Activated CD4-positive, alpha-beta T cell treated with anti-CD3 and anti-CD28 coated beads, Interleukin-2, amount 50 U/mL, for 4 hours (primary cell): ENCODE data around the gene KIAA0930.
"Not testable (repeated sequence)": the region's sequence is repeated elsewhere in the genome, so short reads cannot be mapped to it uniquely, and the experiment has no call there.

ENCODE experiments used
- DNase-seq, 2 experiments: peaks; one replicate each; pipeline ENCODE4 v3.0.0-alpha.2; 2020

The KIAA0930 gene

DNA sequence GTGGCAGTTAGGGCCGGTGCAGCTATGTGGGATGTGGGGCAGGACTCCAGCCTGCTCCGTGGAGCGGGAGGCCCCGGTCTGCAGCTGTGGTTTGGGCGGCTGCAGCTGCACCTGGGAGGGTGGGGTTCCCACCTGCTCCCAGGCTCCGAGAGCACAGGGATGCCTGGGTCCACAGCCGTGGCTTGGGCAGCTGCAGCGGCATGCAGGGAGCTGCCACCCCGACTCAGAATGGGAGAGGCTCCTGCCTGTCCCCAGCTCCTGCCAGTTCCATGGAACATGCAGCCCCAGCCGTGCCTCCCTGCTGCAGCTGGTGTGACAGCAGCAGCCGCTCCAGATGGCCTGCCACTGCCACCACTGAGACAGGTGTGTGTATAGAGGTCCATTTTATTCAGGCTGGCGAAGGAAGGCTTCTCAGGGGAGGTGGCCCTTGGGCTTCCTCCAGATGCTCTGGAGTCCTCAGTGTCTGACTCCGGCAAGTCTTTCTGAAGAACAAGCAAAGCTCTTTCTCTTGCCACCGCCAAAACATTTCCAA, 22.3 kb upstream of the KIAA0930 start:
- no peak for DNase-seq

- DNase-seq, result no peak
These were observed 21.7 kb upstream of the KIAA0930 start for GRCh38 chr22:45262195-45262930.

DNA sequence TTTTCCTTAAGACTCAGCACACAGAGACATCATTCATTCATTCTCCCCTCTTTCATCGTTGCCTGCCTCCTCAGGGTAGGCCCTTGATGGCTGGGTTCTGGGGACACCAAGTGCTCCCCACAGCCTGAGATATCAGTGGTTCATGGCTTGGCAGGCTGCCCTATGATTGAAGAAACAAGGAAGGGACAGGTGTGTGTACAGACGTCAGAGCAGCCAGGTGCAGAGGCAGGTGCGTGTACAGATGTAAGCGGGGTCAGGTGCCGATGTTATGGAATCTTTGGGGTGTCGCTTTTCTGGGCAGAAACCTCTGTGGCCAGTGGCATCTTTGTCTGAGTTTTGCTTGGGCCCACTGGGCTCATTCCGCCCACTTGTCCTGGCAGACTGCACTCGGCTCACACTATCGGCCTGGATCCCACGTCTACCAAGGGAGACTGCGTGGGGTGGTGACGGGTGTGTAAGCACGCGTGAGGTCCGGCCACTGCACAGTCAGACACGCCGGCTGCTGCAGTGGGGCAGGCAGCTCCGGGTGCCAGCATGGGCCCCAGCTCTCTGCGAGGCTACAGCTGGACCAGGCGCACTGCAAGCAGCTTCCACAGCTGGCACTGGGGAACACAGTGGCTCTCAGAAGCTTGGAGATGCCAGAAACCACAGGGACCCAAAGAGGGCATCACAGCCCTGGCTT, 20.9 kb upstream of the KIAA0930 start:
- DNase-seq, result no peak

DNA sequence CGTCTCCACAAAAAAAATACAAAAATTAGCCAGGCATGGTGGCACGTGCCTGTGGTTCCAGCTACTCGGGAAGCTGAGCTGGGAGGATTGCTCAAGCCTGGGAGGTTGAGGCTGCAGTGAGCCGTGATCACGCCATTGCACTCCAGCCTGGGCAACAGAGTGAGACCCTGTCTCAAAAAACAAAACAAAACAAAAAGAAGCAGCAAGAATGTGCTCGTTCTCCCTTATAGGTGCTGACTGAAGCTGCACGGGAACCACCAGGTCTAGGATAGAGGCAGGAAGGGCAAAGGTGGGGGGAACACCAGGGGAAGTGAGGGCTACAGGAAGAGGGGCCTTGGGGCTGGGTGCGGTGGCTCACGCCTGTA, 19.7 kb upstream of the KIAA0930 start:
- not testable (repeated sequence) for DNase-seq

DNA sequence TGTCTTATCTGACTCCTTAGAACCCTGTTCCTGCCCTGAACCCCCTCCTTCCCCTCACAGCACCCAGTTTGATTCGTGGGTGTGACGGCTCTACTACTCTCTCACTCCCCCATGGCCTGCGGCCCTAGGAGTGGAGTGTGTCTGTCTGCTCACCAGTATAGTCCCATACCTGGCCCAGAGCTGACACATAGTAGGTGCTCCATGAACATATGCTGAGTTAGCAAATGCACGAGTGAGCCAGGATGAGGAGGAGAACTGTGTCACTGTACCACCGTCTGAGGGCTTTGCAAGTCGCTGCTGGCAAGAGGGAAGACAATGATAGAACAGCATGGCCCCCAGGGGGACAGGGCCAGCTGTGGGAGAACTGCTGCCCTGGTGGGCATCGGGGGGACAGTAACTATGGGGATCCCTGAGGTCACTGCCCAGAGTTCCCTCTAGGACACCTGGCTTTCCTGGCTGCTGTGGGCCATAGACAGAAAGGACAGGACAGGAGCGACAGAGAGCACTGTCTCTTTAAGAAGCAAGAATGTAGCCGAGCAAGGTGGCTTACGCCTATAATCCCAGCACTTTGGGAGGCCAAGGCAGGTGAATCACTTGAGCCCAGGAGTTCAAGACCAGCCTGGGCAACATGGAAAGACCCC, 19.2 kb upstream of the KIAA0930 start:
- DNase-seq, result no peak

DNA sequence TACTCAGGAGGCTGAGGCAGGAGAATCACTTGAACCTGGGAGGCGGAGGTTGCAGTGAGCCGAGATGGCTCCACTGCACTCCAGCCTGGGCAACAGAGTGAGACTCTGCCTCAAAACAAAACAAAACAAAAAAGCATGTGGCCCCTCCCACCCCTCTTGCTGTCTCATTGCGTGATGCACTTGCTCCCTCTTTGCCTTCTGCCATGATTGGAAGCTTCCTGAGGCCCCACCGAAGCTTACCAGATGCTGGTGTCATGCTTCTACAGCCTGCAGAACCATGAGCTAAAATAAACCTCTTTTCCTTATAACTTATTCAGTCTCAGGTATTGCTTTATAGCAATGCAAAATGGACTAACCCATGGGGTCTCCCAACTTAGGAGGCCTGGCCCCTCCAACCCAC, 17.2 kb upstream of the KIAA0930 start:
- not testable (repeated sequence) for DNase-seq

GRCh38 chr22:45254789-45255278, 14.1 kb upstream of the KIAA0930 start:
- no peak for DNase-seq

- DNase-seq, result no peak
These were observed 13.7 kb upstream of the KIAA0930 start for GRCh38 chr22:45254388-45254787.

DNA sequence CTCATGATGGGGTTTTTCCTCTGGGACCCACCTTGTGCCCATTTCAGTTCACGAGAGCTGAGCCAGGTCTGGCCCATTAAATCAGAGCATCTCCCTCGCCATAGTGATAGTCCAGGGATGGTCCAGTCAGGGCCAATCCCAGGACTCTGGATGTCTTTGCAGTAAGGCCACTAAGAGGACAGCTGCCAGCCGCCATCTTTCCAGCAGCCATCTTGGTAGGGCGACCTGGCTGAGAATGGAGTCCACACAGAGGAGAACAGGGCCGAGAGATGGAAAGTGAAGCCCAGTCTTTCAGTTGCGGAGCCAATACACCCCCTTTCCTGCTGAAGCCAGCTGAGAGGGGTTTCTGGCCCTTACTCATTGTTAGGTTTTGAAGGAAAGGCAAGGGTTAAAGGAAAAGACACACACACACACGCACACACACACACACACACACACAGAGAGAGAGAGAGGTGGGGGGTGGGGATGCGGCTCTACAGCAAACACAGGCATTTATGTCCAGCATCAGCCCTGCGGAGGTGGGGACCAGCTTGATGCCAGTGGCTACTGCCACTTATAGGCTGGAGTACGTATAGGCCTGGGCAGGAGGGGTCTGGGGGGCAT, 12.4 kb upstream of the KIAA0930 start:
- no peak for DNase-seq

DNA sequence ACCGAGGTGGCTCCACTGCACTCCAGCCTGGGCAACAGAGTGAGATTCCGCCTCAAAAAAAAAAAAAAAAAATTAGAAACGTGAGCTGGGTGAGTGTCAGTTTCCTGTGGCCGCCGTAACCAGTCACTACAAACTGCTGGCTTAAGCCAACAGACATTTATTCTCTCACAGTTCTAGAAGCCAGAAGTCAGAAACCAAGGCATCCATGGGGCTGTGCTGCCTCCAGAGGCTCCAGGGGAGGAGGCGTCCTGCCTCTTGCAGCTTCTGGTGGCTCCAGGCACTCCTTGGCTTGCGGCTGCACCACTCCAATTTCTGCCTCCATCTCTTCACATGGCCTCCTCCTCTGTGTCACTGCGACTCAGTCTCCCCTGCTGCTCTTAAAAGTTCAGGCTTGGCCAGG, 11.1 kb upstream of the KIAA0930 start:
- no peak for DNase-seq

GRCh38 chr22:45248832-45249561, 8.3 kb upstream of the KIAA0930 start:
- no peak for DNase-seq

DNA sequence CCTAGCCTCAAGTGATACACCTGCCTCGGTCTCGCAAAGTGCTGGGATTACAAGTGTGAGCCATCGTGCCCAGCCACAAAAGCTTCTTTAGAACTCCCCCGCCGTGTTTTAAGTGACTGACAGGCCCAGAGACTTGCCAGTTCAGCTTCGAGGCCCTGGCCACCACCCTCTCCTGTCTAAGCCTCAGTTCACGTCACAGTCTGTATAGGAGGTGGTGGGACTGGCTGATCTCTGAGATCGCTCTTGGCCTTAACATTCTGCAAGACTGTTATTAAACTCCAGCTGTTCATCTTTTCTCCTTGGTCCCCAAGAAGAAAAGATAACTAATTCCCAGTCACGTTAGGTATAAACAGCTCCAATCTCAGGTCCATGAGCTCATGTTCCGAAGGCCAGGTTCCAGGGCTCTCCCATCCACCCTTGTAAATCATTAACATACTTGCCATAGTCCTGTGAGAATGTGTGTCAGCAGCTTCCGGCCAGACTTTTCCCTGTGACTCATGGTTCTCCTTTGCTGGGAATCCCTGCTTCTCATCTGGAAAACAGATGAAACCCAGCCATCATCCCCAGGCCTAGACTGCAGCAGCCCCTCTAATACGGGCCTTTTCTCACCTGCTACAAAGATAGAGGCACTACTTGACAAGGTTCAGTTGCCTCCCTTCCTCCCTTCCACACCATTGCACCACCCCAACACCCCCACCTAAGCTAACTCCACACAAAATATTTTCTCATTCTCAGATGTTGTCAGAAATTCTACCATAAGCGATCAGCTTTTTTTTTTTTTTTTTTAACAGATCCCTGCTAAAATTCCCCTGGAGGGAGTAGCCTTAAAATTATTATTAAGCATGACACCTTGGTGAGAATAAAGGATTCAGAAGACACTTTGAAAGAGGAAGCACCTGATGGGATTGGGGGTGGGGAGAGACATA, 5.6 kb upstream of the KIAA0930 start:
- no peak for DNase-seq

DNA sequence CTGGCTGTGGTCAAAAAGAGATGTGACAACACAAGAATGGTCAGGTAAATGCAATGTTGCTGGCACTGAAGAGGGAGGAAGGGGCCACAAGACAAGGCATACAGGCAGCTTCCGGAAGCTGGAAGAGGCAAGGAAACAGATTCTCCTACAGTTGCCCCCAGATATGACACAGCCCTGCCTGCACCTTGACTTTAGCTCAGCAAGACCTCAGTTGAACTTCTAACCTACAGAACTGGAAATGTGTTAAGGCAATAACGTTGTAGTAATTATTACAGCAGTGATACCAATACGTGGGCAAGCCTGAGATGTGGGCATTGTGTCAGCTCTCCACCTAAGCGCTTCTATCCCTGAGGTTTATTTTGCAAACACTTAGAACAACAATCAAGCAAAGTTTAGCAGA, 4.2 kb upstream of the KIAA0930 start:
- DNase-seq, result no peak

GRCh38 chr22:45242778-45243191, 2.1 kb upstream of the KIAA0930 start:
- no peak for DNase-seq

DNA sequence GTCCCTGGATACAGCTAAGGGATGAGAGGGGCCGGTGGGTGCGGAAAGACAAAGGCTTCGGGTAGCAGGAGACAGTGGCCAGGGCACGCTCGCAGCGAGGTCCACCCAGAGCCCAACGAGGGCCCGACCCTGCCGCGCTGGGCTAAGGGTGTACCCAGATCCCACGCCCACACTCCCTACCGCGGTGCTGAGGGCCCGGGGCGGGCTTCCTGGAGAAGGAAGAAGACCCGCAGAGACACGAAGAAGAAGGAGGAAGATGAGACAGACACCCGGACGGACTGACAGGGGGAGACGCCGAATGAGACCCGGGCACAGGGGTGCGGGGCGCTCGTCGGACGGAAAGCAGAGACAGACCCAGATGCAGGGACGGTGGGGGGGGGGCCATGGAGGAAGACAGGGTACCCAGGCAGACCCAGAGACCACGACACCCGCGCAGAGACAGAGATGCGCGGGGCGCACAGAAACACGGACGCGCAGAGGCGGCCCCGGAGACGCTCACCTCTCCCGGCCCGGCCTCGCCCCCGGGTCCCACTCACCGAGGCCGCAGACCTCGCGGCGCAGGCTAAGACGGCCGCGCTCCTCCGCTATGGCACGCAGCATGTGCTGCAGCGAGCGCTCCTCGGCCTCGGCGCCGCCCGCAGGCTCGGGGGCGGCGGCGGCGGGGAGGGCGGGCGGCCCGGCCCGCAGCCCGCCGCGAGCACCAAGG, 437 bp downstream of the KIAA0930 start:
- peak; percentile 15 to 30 for DNase-seq

- no peak for DNase-seq
These were observed 1.0 kb downstream of the KIAA0930 start for GRCh38 chr22:45239681-45240051.

- DNase-seq, result no peak
These were observed 1.6 kb downstream of the KIAA0930 start for GRCh38 chr22:45238957-45239680.

DNA sequence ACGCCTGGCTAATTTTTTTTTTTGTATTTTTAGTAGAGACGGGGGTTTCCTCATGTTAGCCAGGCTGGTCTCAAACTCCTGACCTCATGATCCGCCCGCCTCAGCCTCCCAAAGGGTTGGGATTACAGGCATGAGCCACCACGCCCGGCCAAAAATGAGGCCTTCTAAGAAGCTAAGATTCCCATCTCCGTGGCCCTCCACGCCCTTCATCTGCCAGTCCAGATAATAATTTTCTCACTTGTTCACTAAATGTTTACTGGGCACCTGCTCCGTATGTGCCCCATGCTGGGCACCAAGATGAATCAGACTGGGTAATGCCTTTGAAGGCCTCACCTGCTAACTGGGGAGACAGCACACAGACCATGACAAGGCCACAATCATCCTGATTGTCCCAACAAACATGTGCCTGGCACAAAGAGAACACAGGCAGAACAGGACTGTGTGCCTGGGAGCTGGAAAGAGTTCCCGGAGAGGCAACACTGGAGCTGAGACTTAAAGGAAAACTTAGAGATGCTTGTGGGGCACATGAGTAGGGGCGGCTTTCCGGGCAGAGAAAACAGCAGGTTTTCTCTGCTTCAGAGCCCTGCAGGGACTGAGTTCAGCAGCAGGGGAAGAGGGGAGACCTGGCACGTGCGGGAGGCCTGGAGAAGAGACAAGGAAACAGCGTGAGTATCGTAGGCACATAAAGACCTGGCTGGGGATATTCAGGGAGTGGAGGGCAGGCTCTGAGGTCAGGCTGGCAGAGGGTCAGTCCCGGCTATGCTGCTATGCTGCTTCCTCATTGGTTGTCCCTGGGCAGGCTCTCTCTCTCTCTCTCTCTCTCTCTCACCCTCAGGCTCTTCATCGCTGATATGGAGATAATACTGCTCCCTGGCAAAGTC, 2.4 kb downstream of the KIAA0930 start:
- no peak for DNase-seq
